Esophagus (tissue), 2 donors: ENCODE results near the gene CNTLN. TPM values are rescaled to one million over a fixed set of nuclear protein-coding genes. Genes with fewer than 3 reads are reported as not detected.
"Not testable (repeated sequence)": the region's sequence is repeated elsewhere in the genome, so short reads cannot be mapped to it uniquely, and the experiment has no call there.

Experiments
- H3K27ac ChIP-seq, 2 donors: one replicate each; pipeline ENCODE4 v1.5.1; 2013; ENCODE audit warnings: low read depth in 2 of 2, mild to moderate bottlenecking in 2 of 2, inconsistent platforms in 1 of 2, low read length in 1 of 2, moderate library complexity in 1 of 2
- H3K27me3 ChIP-seq, 2 donors: one replicate each; pipeline ENCODE4 v1.6.1; 2013; ENCODE audit warnings: low read length in 2 of 2, control low read depth in 1 of 2, mild to moderate bottlenecking in 1 of 2; ENCODE audit not compliant: insufficient read depth in 2 of 2, control insufficient read depth in 1 of 2
- H3K36me3 ChIP-seq, 2 donors: one replicate each; pipeline ENCODE4 v1.6.1; 2013; ENCODE audit warnings: low read length in 1 of 2; ENCODE audit not compliant: control insufficient read depth in 2 of 2, insufficient read depth in 2 of 2
- H3K4me1 ChIP-seq, 2 donors: one replicate each; pipeline ENCODE4 v1.6.1; 2013; ENCODE audit warnings: low read length in 1 of 2; ENCODE audit not compliant: control insufficient read depth in 2 of 2, insufficient read depth in 2 of 2
- H3K4me3 ChIP-seq, 2 donors: one replicate each; pipeline ENCODE4 v1.5.1; 2013; ENCODE audit warnings: low read length in 2 of 2, mild to moderate bottlenecking in 2 of 2, low read depth in 1 of 2, moderate library complexity in 1 of 2
- H3K9me3 ChIP-seq, 2 donors: one replicate each; pipeline ENCODE4 v1.6.1; 2013; ENCODE audit warnings: mild to moderate bottlenecking in 2 of 2, low read depth in 1 of 2, low read length in 1 of 2, moderate library complexity in 1 of 2; ENCODE audit not compliant: control insufficient read depth in 2 of 2, insufficient read depth in 1 of 2
- WGBS, 2 donors: extraction: QIAGEN DNeasy Blood & Tissue Kit; methylation state at CpG; one replicate each; pipeline ENCODE4 v1.1.7; 2013; 5-methylcytosine and 5-hydroxymethylcytosine counted together
- polyA plus RNA-seq, 2 donors: library from polyadenylated mRNA; stranded (reverse); fragments of 200-250 nt; gene quantifications; one replicate each; pipeline ENCODE4 v1.2.3, GENCODE V29; 2013
- donor health status: healthy with polysubstance abuse.
- donor health status: Bipolar disorder and iron deficiency.

The CNTLN gene
- polyA plus RNA-seq, 2 donors, result 1.0 to 1.3 TPM

DNA sequence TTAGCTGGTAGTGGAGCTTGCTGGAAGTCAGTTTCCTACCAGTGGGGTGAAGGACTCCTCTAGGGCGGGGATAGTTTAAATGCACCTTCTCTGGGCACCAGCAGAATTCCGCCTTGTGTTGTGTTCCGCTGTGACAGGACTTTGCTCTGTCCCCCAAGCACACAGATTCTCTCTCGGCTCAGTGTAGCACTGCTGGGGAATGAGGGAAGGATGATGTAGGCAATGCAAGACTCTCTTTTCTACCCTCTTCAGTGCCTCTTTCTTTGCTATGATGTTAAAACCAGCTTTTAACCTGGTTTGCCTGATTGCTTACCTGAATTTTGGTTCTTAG, 288.8 kb downstream of the CNTLN start:
- no peaks in the 10 kb centered on the region for H3K9me3 ChIP-seq
- no peak overlapping the region for H3K27ac ChIP-seq
- H3K4me1 ChIP-seq, result no peaks in the 10 kb centered on the region
- H3K36me3 ChIP-seq, result no peaks in the 10 kb centered on the region
- no peak overlapping the region for H3K4me3 ChIP-seq
- no peaks in the 10 kb centered on the region for H3K27me3 ChIP-seq
- 95 to 97% methylated on average over 4 of the region's 4 CpGs for WGBS, 2 donors

DNA sequence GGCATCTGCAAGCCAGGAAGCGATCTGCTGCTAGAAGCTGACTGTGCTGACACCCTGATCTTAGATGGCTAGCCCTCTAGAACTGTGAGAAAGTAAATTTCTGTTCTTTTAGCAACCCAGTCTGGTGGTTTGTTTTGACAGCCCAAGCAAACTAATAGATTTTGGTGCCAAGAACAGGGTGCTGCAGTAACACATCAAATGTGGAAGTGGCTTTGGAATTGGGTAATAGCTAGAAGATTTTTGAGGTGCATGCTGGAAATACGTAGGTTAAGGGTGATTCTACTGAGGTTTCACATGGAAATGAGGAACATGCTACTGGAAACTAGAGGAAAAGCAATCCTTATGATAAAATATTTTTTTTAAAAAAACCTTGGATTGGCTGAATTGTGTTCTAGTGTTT, 290.5 kb downstream of the CNTLN start:
- H3K27me3 ChIP-seq, result no peaks in the 10 kb centered on the region
- no peaks in the 10 kb centered on the region for H3K9me3 ChIP-seq
- WGBS, 2 donors, result 83 to 89% methylated on average over 2 of the region's 2 CpGs
- H3K4me1 ChIP-seq, result no peaks in the 10 kb centered on the region
- no peak overlapping the region for H3K4me3 ChIP-seq
- H3K36me3 ChIP-seq, result no peaks in the 10 kb centered on the region
- H3K27ac ChIP-seq, result no peak overlapping the region

DNA sequence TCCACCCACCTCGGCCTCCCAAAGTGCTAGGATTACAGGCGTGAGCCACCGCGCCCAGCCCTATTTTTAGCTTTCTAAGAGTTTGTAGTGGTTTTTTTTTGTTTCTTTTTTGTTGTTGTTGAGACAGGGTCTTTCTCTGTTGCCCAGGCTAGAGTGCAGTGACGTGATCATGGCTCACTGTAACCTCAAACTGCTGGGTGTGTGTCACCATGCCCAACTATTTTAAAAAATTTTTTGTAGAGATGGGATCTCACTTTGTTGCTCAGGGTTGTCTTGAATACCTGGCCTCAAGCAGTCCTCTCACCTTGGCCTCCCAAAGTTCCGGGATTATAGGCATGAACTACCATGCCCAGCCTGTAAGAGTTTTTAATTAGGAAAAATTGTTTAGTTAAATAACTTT, 298.7 kb downstream of the CNTLN start:
- Histone ChIP-seq H3K36me3 (no peaks in the 10 kb centered on the region), H3K9me3 (no peaks in the 10 kb centered on the region), H3K27ac (no peak overlapping the region), H3K4me1 (no peaks in the 10 kb centered on the region), H3K4me3 (no peak overlapping the region), H3K27me3 (no peaks in the 10 kb centered on the region)
- 96% methylated on average over 6 of the region's 6 CpGs for WGBS, 2 donors

DNA sequence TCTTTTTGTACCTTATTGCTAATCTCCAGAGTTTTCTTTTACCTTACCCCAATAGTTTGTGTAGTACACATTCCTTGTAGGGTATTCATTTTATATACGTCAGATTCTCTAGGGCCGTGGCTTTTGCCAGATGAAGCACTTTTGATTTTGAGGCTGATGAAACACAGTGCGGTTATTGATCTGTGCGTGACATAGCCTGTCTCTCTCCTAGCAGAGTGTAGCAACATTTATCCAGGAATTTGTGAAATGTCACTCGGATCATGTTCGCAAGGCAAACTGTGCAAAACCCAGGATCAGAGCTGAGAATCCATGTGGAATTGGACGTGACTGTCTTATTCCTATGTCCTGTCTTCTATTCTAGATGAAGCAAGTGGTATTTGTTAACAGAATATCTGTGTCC, 302.0 kb downstream of the CNTLN start:
- no peak overlapping the region for H3K27ac ChIP-seq
- no peaks in the 10 kb centered on the region for H3K27me3 ChIP-seq
- H3K36me3 ChIP-seq, result no peaks in the 10 kb centered on the region
- no peaks in the 10 kb centered on the region for H3K4me1 ChIP-seq
- no peak overlapping the region for H3K4me3 ChIP-seq
- 89 to 95% methylated on average over 7 of the region's 7 CpGs for WGBS, 2 donors
- no peaks in the 10 kb centered on the region for H3K9me3 ChIP-seq

DNA sequence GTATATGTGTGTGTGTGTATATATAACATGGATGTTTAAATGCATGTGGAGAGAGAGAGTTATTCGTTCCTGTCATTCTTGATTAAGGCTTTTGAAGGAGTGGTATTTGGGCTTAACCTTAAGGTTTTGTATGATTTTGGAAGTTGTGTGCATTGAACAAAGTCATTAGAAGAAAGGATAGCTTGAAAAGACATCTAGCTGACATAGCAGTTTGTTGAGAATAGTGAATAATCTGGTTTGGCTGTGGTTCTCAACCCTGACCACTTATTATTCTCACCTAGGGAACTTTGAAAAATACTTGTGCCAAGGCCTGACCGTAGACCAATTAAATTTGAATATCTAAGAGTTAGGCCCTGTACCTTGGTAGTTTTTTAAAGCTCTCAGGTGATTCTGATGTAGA, 303.0 kb downstream of the CNTLN start:
- H3K9me3 ChIP-seq, result no peaks in the 10 kb centered on the region
- no peak overlapping the region for H3K27ac ChIP-seq
- H3K4me3 ChIP-seq, result no peak overlapping the region
- H3K4me1 ChIP-seq, result no peaks in the 10 kb centered on the region
- H3K36me3 ChIP-seq, result no peaks in the 10 kb centered on the region
- 92 to 93% methylated on average over 2 of the region's 2 CpGs for WGBS, 2 donors
- H3K27me3 ChIP-seq, result no peaks in the 10 kb centered on the region

DNA sequence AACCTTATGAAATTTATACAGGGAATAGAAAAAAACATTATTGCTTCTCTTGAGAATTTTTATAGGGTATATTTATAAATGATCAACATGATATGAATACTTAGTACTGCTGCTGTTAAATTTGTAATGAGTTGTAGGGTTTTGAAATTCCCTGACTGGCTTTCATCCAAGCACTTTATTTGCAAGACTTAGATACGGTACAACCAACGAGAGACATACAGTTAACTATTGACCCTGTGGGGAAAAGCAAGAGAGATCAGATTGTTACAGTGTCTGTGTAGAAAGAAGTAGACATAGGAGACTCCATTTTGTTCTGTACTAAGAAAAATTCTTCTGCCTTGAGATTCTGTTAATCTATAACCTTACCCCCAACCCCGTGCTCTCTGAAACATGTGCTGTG, 310.3 kb downstream of the CNTLN start:
- H3K27me3 ChIP-seq, H3K27ac ChIP-seq, H3K4me1 ChIP-seq, H3K4me3 ChIP-seq, H3K36me3 ChIP-seq, H3K9me3 ChIP-seq: not testable (repeated sequence)
- 62 to 90% methylated on average over 3 of the region's 3 CpGs for WGBS, 2 donors

DNA sequence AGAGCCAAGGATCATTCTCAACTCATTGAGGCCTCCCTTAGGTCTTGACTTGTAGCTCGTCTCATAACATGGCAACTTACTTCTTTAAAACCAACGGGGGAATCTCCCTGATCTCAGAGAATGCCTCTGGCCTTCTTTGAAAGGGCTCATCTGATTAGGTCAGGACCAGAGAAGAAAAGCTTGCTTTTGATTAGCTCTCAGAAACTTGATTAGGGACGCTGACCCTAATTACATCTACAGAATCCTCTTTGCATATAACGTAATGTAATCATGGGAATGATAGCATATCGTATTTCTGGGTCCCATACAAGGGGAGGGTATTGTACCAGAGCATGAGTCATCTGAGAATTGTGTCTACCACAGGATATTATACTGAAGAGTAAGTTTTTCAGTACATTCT, 318.9 kb downstream of the CNTLN start:
- Histone ChIP-seq H3K27ac (no peak overlapping the region), H3K36me3 (no peaks in the 10 kb centered on the region), H3K9me3 (no peaks in the 10 kb centered on the region), H3K4me1 (no peaks in the 10 kb centered on the region), H3K27me3 (no peaks in the 10 kb centered on the region), H3K4me3 (no peak overlapping the region)
- WGBS, 2 donors, result 88 to 89% methylated on average over 5 of the region's 5 CpGs

DNA sequence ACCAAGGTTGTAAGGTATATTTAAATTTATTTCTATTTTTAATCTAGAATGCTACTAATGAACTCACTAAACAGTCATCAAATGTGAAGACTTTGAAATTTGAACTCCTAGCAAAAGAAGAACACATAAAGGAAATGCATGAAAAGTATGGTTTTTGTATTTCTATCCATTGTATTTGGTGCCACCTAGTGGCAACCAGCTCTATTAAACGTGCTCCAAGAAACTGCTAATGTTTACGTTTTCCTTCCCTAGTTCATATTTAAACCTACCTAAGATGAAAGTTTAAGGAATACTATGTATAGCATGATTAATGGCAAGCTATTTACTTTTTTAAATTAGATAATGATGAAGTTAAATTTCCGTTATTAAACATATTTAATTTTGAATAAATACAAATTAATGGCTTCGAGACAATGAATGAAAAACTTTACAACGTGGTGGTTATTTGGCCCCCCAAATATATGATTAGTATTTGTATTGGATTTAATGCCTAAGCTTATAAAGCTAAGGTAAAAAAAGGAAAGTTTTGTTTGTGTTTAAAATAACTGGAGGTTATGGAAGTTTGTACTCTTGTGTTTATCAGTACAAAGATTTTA, 328.1 kb downstream of the CNTLN start:
- H3K4me1 ChIP-seq, result no peaks in the 10 kb centered on the region
- H3K36me3 ChIP-seq, result no peaks in the 10 kb centered on the region
- H3K4me3 ChIP-seq, result no peak overlapping the region
- H3K27me3 ChIP-seq, result no peaks in the 10 kb centered on the region
- H3K27ac ChIP-seq, result no peak overlapping the region
- H3K9me3 ChIP-seq, result no peaks in the 10 kb centered on the region
- 47% methylated on average over 5 of the region's 5 CpGs for WGBS, 2 donors

DNA sequence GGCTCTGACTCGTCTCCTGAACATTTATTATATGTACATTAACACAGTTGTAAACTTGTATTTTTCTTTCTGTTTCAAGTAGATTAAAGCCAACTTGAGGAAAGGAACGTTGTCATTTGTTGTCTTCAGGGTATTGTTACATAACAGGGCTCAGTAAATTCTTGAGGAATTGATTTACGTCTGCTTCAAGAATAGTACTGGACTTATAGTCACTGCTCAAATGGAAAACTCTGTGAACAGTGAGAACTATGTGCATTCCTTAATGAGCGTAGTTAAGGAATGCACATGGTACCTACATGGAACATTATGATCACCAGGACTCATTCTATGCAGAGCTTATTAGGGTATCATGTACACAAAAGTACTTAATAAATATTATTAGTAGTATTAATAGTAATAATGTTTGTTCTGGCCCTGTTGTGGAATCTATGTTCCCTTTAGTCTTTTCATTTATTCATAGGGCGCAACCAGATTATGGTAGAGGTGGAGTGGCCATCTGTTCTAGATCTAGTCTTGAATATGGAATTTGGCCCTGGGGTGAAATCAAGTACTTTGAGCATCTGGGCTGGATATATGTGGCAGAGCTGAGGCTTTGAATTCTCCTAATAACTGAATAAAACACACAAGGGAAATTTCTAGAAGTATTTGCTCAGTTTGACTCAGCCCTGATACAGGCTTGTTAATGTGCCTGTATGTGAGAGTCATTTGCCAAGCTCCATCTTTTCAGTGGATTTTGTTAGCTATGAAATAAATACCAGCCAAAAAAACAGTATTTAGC, 335.4 kb downstream of the CNTLN start:
- WGBS, 2 donors, result 87 to 89% methylated on average over 5 of the region's 5 CpGs
- Histone ChIP-seq H3K36me3 (no peaks in the 10 kb centered on the region), H3K27me3 (no peaks in the 10 kb centered on the region), H3K27ac (no peak overlapping the region), H3K4me3 (no peak overlapping the region), H3K9me3 (no peaks in the 10 kb centered on the region), H3K4me1 (no peaks in the 10 kb centered on the region)

DNA sequence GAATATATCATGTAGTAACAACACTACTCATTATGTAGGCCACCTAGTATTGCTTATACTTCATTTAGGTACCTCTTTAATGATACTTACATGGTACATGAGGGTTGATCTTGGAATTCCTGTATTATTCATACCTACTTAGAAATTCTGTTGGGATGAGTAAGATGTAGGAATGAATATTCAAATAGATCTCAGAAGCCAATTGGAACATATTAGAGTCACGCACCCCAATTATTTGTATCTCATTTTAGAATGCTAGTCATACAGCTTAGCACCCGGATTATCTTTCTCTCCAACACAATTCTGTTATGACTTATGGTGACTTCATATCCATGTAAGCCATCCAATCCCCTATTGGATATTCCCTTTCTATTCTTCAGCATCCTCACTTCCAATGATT, 337.3 kb downstream of the CNTLN start:
- H3K4me3 ChIP-seq, result no peak overlapping the region
- H3K36me3 ChIP-seq, result no peaks in the 10 kb centered on the region
- H3K27me3 ChIP-seq, result no peaks in the 10 kb centered on the region
- 96 to 97% methylated on average over 2 of the region's 2 CpGs for WGBS, 2 donors
- no peak overlapping the region for H3K27ac ChIP-seq
- no peaks in the 10 kb centered on the region for H3K9me3 ChIP-seq
- no peaks in the 10 kb centered on the region for H3K4me1 ChIP-seq
